Measurements from ENCODE around the gene ZNF500.
"Not testable (repeated sequence)": the region's sequence is repeated elsewhere in the genome, so short reads cannot be mapped to it uniquely, and the experiment has no call there.

GRCh38 chr16:4738370-4738769 is 28.6 kb downstream of the ZNF500 start:
- not testable (repeated sequence) for TF ChIP-seq POLR2A (IDR thresholded peaks at IDR 0.05; ENCODE audit: low read length); CTCF (IDR thresholded peaks at IDR 0.05); MAX (IDR thresholded peaks at IDR 0.05); E2F6 (IDR thresholded peaks at IDR 0.05; ENCODE audit: borderline replicate concordance, low read depth); SREBF2 (IDR thresholded peaks at IDR 0.05); CHD2 (IDR thresholded peaks at IDR 0.05; ENCODE audit: low read length, partially characterized antibody); ESRRA (IDR thresholded peaks at IDR 0.05; ENCODE audit: borderline replicate concordance, low read length); RAD21 (conservative IDR thresholded peaks at IDR 0.05 in 1 of 2, IDR thresholded peaks at IDR 0.05 in 1 of 2); USF2 (IDR thresholded peaks at IDR 0.05); MAZ (IDR thresholded peaks at IDR 0.05; ENCODE audit: borderline replicate concordance, low read depth, low read length); ZFP36 (IDR thresholded peaks at IDR 0.05; ENCODE audit: borderline replicate concordance, partially characterized antibody); EP300 (IDR thresholded peaks at IDR 0.05)

Measured in A549 (cell line).